Fibroblast of villous mesenchyme (primary cell): Measurements from ENCODE around the gene ANKLE2. TPM values are rescaled to one million over a fixed set of nuclear protein-coding genes. Genes with fewer than 3 reads are reported as not detected.
"Not testable (repeated sequence)": the region's sequence is repeated elsewhere in the genome, so short reads cannot be mapped to it uniquely, and the experiment has no call there.

ENCODE experiments used
- DNase-seq: peaks from one replicate; pipeline ENCODE4 v3.0.0-alpha.2; 2010; ENCODE audit warnings: low read depth
- H3K4me3 ChIP-seq: 2 replicates; pipeline ENCODE4 v1.5.1; 2011; ENCODE audit warnings: low read depth, mild to moderate bottlenecking, low read length
- CTCF ChIP-seq: IDR thresholded peaks from 2 replicates; pipeline ENCODE4 v1.5.1; 2012; ENCODE audit warnings: low read depth, mild to moderate bottlenecking, low read length; ENCODE audit not compliant: insufficient read depth
- total RNA-seq: library from RNA; depleted of rRNA; stranded (reverse); fragments of >200 nt; gene quantifications from 2 replicates; pipeline ENCODE4 v1.2.3, GENCODE V29; 2012

Gene ANKLE2
- total RNA-seq, 1 donor, result 118 TPM

GRCh38 chr12:132777614-132778013 lies 16.0 kb upstream of the ANKLE2 start:
- TF ChIP-seq CTCF, result no peak
- H3K4me3 ChIP-seq, result no peak overlapping the region
- DNase-seq, result no peak

- DNase-seq, result peak; percentile 64
- TF ChIP-seq CTCF, result no peak
- no peak overlapping the region for H3K4me3 ChIP-seq
Observed at GRCh38 chr12:132776816-132777568, 15.4 kb upstream of the ANKLE2 start.

- not testable (repeated sequence) for DNase-seq, H3K4me3 ChIP-seq
Observed at GRCh38 chr12:132776230-132776625, 14.6 kb upstream of the ANKLE2 start.

GRCh38 chr12:132775502-132776229 lies 14.0 kb upstream of the ANKLE2 start:
- no peak for TF ChIP-seq CTCF
- no peak overlapping the region for H3K4me3 ChIP-seq
- no peak for DNase-seq

DNA sequence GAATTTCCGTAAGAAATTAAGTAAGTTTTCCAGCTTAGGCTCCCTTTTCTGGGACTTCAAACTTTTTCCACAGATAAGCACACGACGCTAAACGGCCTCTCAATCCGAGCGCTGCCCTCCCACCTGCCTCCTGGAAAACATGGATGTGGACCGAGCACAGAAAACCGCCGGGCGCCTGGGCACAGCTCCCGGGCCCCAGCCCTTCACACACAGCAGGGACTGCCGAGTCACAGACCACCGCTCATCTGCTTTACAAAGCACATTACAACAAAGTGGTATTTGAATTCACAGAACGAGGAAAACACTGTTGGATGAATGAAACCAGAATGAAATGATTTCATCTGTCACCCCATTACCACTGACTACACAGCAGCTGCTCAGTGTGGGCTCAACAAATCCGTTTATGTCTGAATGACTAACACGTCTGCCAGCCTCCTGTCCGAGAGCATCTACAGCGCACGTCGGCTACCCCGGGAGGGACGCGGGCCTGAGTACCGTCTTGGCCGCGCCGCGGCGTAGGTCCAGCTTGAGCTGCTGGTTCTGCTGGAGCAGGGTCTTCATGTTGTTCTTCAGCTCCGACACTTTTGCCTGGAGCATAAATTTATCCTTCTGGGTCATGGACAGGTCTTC lies 13.1 kb upstream of the ANKLE2 start:
- TF ChIP-seq CTCF, result no peak
- H3K4me3 ChIP-seq, result no peak overlapping the region
- DNase-seq, result no peak

DNA sequence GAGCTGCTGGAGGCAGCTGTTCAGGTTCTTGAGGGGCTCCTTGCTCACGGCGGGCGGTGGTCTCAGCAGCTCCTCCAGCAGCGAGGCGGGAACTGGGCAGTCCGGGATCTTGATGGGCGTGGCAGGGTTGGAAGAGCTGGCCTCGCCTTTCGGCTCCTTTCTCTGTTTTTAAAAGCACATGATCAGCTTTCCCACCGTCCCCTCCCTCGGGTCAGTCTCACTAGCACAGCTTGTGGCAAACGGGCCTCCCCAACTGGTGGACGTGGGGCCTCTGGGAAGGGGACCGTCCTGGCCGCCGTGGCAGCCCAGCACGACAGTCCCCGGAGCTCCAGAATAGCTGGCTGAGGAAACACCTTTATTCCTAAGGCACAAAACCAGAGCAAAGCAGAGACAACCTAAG lies 12.5 kb upstream of the ANKLE2 start:
- DNase-seq, result no peak
- no peak for TF ChIP-seq CTCF
- no peak overlapping the region for H3K4me3 ChIP-seq

DNA sequence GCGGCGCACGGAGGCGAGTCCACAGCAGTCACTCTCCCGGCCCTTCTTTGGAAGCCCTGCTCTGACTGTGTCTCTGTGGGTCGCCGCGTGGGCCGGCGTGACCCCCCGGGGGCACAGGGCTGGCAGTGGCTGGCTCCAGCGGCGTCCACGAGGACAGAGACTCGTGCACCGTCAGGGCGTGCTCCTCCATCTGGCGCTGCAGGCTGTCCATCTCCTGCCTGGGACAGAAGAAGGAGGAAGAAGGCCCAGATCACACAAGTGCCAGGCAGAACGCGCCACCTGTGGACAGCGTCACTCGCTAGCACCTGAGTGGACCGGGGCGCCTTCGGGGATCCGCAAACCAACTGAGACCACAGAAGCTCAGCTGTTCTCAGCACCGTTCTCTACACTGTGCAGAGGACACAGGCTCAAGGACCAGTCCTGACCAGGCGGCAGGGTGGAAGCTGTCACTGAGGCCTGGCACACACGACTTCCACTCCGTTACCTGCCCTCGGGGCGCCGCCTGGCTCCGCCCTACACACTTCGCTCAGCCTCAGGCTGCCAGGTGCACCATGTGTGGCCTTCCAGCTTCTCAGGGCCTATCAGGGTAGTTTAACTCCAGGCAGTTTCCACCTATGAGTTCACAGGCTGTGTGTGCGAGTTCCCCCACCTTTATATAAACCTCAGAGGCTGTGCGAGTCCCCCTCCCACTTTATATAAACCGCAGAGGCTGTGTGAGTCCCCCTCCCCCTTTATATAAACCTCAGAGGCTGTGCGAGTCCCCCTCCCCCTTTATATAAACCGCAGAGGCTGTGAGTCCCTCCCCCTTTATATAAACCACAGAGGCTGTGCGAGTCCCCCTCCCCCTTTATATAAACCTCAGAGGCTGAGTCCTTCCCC lies 11.7 kb upstream of the ANKLE2 start:
- no peak for DNase-seq
- no peak overlapping the region for H3K4me3 ChIP-seq
- TF ChIP-seq CTCF, result no peak
